ENCODE data around the gene U2AF1L4.

DNA sequence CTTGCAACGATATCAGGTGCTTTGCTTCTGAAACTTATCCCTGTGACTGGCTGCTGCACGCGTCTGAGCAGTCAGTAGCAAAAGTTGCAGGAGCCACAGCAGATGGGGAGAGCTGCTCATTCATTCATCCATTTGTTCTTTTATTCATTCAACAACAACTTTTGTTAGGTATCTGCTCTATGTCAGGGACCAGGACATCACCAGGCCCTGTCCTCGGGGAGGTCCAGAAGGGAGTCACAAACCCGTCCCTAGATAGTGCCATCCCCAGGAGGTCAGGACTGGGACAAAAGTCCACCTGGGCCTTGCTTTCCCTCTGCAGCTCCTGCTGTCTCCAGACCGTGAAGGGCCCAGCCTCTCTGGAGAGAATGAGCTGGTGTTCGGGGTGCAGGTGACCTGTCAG lies 32.7 kb upstream of the U2AF1L4 start:
- TF ChIP-seq POLR2A (IDR thresholded peaks at IDR 0.05; ENCODE audit: low read length) (no peak), GATA1 (IDR thresholded peaks at IDR 0.05; ENCODE audit: low read depth, low read length) (no peak)
